Measurements from ENCODE around the gene NR1H2. TPM values are rescaled to one million over a fixed set of nuclear protein-coding genes. Genes with fewer than 3 reads are reported as not detected.
A peak's percentile ranks its signal among the peaks of the same experiment; 100 is the strongest.
"Not testable (repeated sequence)": the region's sequence is repeated elsewhere in the genome, so short reads cannot be mapped to it uniquely, and the experiment has no call there.

Gene NR1H2
- polyA plus RNA-seq (2012; ENCODE audit: low read depth, missing spikeins) = 33.6 TPM

DNA sequence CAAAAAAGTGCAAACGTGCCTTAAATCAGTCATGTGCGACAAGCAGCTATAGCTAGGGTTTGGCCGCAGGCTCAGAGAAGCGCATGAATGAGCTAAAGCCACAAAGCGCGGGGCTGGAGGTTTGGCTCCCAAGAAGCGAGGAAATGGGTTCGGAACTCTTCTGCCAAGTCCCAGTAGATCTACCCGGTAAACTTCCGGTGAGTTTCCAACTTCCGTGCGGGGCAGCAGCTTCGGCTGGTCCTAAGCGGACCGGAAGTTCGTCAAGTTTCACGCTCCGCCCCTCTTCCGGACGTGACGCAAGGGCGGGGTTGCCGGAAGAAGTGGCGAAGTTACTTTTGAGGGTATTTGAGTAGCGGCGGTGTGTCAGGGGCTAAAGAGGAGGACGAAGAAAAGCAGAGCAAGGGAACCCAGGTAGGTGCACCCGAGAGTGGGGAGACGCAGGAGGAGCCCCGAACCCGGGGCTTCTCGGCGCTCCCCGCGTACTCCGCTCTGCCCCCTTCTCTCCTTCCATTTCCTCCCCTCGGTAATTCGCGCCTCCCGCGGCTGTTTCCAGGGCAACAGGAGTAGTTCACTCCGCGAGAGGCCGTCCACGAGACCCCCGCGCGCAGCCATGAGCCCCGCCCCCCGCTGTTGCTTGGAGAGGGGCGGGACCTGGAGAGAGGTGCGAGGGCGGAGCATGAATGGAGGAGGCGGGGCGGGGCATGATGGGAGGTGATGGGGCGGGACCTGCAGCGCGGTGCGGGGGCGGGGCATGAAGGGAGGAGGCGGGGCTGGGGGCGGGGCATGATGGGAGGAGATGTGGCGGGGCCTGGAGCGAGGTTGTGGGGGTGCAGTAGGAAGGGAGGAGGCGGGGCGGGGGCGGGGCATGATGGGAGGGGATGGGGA lies at the start of gene NR1H2:
Gene NR1H2, plus strand, starts transcription at position 292 of the 885 bp plus-strand sequence. CDS start 1,149 bp downstream, outside the sequence.
- DNase-seq (ENCODE audit: insufficient read length, low spot score) (peak; percentile 80), FAIRE-seq (peak; percentile 96)
- TF ChIP-seq POLR2A (IDR thresholded peaks at IDR 0.05; ENCODE audit: low read depth, low read length) = peak; percentile 74
- TF ChIP-seq POU2F2 (IDR thresholded peaks at IDR 0.05; ENCODE audit: low read depth, low read length) = peak; percentile 81; the same call in 1 of the 2 replicates
- TF ChIP-seq POLR2AphosphoS5 (IDR thresholded peaks at IDR 0.05; ENCODE audit: low read depth, low read length) = peak; percentile 71
- peak; percentile 47 for TF ChIP-seq PAX5 (IDR thresholded peaks at IDR 0.05; ENCODE audit: insufficient read depth, low read length, severe bottlenecking)
- peak; percentile 74; the same call in 1 of the 2 replicates for TF ChIP-seq TAF1 (IDR thresholded peaks at IDR 0.05; ENCODE audit: low read depth, low read length)
- TF ChIP-seq SPI1 (IDR thresholded peaks at IDR 0.05; ENCODE audit: low read depth, low read length) = peak; percentile 45; the same call in 1 of the 2 replicates

DNA sequence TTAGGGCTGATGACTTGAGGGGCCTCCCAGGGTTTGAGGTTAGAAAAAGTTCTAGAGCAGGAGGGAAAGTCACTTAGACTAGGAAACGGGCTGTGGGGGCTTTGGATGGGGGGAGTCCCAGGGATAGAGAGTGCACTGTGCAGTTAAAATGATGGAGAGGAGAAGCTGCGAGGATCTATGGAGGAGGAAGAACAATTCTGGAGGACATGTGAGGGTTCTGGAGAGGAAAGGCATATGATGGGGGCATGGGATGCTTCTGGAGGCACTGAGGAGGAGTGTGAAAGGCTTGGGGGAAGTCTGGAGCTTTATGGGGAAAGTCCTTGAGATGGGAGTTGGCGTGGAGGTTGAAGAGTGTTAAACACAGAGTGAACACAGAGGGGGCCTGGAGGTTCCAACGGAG lies 49.2 kb upstream of the NR1H2 start:
- FAIRE-seq = no peak
- DNase-seq (ENCODE audit: insufficient read length, low spot score) = no peak
- TF ChIP-seq POU2F2 (IDR thresholded peaks at IDR 0.05; ENCODE audit: low read depth, low read length) (no peak), POLR2AphosphoS5 (IDR thresholded peaks at IDR 0.05; ENCODE audit: low read depth, low read length) (no peak), SPI1 (IDR thresholded peaks at IDR 0.05; ENCODE audit: low read depth, low read length) (no peak), TAF1 (IDR thresholded peaks at IDR 0.05; ENCODE audit: low read depth, low read length) (no peak), POLR2A (IDR thresholded peaks at IDR 0.05; ENCODE audit: low read depth, low read length) (no peak), PAX5 (IDR thresholded peaks at IDR 0.05; ENCODE audit: insufficient read depth, low read length, severe bottlenecking) (no peak)

DNA sequence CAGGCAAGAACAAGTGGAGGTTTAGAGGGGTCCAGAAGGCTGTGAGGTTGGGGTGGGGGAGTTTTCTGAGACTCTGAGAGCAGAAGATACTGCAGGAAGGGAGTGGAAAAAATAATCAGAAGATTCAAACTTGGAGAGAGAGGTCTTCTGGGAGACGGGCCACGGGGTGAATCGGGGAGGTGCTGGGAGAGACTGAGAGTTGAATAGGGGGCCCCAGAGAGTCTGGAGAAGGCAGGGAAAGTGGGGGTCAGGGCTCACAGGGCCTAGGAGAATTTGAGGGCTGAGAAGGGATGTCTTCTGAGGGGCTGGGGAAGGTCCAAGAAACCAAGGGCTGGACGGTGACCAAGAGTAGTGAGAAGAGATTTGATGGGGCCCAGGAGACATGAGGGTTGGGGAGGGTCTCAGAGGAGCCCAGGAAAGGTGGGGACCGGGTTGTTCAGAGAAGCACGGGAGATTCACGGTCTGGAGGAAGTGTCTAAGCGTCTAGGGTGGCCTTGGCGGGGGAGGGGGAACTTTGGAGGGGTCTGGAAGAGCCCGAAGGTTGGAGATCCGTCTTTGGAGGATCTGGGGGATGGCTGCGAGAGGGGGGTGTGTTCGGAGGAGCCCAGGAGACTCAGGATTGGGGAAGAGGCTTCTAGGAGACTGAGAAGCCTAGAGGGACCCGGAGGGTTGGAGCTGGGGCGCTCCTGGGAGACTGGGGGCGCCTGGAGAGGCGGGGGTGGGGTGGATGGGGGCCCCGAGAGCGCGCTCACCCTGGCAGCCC lies 48.6 kb upstream of the NR1H2 start:
- FAIRE-seq = no peak
- no peak for TF ChIP-seq POLR2AphosphoS5 (IDR thresholded peaks at IDR 0.05; ENCODE audit: low read depth, low read length)
- no peak for TF ChIP-seq TAF1 (IDR thresholded peaks at IDR 0.05; ENCODE audit: low read depth, low read length)
- TF ChIP-seq POU2F2 (IDR thresholded peaks at IDR 0.05; ENCODE audit: low read depth, low read length) = no peak
- no peak for TF ChIP-seq PAX5 (IDR thresholded peaks at IDR 0.05; ENCODE audit: insufficient read depth, low read length, severe bottlenecking)
- no peak for TF ChIP-seq POLR2A (IDR thresholded peaks at IDR 0.05; ENCODE audit: low read depth, low read length)
- TF ChIP-seq SPI1 (IDR thresholded peaks at IDR 0.05; ENCODE audit: low read depth, low read length) = no peak

DNA sequence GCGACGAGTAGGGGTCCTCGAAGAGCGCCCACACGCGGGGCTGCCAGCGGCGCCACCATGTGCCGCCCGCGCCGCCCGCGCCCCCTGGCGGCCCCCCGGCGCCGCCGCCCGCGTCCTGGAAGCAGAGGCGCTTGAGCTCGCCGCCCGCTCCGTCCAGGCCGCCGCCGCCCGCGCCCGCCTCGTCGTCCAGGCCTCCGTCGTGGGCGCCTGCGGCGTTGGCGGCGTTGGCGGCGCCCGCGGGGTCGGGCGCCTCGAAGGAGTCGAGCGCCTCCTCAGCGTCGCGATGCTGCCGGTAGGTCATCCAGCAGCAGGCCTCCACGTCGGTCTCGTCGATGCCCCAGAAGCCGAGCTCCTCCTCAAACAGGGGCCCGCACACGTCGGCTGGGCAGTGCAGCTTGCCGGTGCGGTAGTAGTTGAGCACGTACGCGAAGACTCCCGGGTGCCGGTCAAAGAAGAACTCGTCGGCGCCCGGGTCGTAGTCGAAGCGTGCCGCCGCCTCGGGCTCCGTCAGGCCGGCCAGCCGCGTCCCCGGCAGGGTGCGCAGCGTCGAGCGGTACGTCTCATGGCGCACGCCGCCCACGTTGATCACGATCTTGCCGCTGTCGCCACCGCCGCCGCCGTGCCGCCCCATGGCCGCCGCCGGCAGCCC lies 47.9 kb upstream of the NR1H2 start:
- FAIRE-seq (peak; percentile 47), DNase-seq (ENCODE audit: insufficient read length, low spot score) (no peak)
- TF ChIP-seq SPI1 (IDR thresholded peaks at IDR 0.05; ENCODE audit: low read depth, low read length) (no peak), POLR2AphosphoS5 (IDR thresholded peaks at IDR 0.05; ENCODE audit: low read depth, low read length) (no peak), POU2F2 (IDR thresholded peaks at IDR 0.05; ENCODE audit: low read depth, low read length) (no peak), POLR2A (IDR thresholded peaks at IDR 0.05; ENCODE audit: low read depth, low read length) (no peak), TAF1 (IDR thresholded peaks at IDR 0.05; ENCODE audit: low read depth, low read length) (no peak), PAX5 (IDR thresholded peaks at IDR 0.05; ENCODE audit: insufficient read depth, low read length, severe bottlenecking) (no peak)

More for the DNA sequence above, 48.6 kb upstream of the NR1H2 start:
- DNase-seq (ENCODE audit: insufficient read length, low spot score) = no peak

DNA sequence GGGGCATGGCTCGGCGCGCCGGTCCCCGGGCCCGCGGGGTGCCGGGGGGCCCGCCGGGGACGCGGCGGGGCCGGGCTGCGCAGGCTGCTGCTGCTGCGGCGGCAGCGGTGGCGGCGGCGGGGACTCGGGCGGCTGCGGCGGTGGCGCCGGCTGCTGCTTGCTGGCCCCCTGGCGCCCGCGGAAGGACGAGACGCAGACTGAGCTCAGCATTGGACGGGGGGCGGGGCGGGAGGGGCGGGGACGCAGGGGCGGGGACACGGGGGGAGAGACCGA lies 47.4 kb upstream of the NR1H2 start:
- DNase-seq (ENCODE audit: insufficient read length, low spot score) = no peak
- no peak for FAIRE-seq
- no peak for TF ChIP-seq POLR2AphosphoS5 (IDR thresholded peaks at IDR 0.05; ENCODE audit: low read depth, low read length)
- no peak for TF ChIP-seq POLR2A (IDR thresholded peaks at IDR 0.05; ENCODE audit: low read depth, low read length)
- TF ChIP-seq PAX5 (IDR thresholded peaks at IDR 0.05; ENCODE audit: insufficient read depth, low read length, severe bottlenecking) = no peak
- no peak for TF ChIP-seq POU2F2 (IDR thresholded peaks at IDR 0.05; ENCODE audit: low read depth, low read length)
- TF ChIP-seq TAF1 (IDR thresholded peaks at IDR 0.05; ENCODE audit: low read depth, low read length) = no peak
- TF ChIP-seq SPI1 (IDR thresholded peaks at IDR 0.05; ENCODE audit: low read depth, low read length) = no peak

DNA sequence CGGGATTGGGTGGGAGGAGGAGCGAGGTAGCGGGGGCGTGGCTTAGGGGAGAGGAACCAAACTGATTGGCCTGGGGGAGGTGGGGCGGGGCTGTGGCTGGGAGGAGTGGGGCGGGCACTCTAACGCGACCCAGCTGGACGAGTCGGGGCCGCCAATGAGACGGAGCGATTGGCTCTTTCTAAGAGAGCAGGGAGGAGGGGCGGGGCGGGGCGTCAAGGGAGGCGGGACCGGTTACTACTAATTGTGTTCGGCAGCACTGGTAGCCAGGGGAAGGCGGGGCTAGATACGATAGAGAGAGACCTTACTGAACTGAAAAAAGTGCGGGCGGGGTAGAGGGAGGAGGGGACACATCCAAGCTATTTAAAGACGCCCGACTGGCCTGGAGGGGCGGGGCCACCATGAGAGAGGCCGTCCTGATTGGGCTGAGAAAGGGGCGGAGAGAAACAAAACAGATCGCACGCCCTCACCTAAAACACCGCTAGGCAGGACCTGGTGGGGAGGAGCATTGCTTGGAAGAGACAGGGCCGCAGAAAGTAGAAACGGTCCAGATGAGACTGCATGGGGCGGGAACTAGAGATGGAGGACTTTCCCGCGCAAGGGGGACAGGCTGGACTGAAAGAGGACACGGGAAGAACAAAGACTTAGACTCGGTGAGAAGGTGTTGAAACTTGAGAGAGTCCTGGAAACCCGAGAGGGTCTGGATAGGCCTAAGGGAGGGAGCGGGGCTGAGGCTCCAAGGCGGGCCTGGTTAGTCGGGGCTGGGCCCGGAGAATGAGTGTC lies 46.9 kb upstream of the NR1H2 start, which contains the start of gene KCNC3:
Gene KCNC3, minus strand, starts transcription at position 232 of the 780 bp plus-strand sequence. CDS start 295 bp downstream, outside the sequence.
- peak; percentile 96 for FAIRE-seq
- 0 out of 2 replicates have a peak, but pooled peaks have one; percentile 34 for TF ChIP-seq POLR2AphosphoS5 (IDR thresholded peaks at IDR 0.05; ENCODE audit: low read depth, low read length)
- peak; percentile 67; the same call in 1 of the 2 replicates for TF ChIP-seq POLR2A (IDR thresholded peaks at IDR 0.05; ENCODE audit: low read depth, low read length)
- TF ChIP-seq TAF1 (IDR thresholded peaks at IDR 0.05; ENCODE audit: low read depth, low read length) = 0 out of 2 replicates have a peak, but pooled peaks have one; percentile 15
- TF ChIP-seq SPI1 (IDR thresholded peaks at IDR 0.05; ENCODE audit: low read depth, low read length) = no peak
- TF ChIP-seq POU2F2 (IDR thresholded peaks at IDR 0.05; ENCODE audit: low read depth, low read length) = no peak
- no peak for TF ChIP-seq PAX5 (IDR thresholded peaks at IDR 0.05; ENCODE audit: insufficient read depth, low read length, severe bottlenecking)
- DNase-seq (ENCODE audit: insufficient read length, low spot score) = peak; percentile 94

DNA sequence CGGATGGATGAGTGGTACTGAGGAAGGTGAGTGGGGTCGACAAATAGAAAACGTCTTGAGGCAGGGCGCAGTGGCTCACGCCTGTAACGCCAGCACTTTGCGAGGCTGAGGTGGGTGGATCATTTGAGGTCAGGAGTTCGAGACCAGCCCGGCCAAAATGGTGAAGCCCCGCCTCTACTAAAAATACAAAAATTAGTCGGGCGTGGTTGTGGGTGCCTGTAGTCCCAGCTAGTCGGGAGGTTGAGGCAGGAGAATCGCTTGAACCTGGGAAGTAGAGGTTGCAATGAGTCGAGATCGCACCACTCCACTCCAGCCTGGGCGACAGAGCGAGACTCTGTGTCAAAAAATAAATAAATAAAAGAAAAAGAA lies 46.3 kb upstream of the NR1H2 start:
- DNase-seq (ENCODE audit: insufficient read length, low spot score); FAIRE-seq: not testable (repeated sequence)

DNA sequence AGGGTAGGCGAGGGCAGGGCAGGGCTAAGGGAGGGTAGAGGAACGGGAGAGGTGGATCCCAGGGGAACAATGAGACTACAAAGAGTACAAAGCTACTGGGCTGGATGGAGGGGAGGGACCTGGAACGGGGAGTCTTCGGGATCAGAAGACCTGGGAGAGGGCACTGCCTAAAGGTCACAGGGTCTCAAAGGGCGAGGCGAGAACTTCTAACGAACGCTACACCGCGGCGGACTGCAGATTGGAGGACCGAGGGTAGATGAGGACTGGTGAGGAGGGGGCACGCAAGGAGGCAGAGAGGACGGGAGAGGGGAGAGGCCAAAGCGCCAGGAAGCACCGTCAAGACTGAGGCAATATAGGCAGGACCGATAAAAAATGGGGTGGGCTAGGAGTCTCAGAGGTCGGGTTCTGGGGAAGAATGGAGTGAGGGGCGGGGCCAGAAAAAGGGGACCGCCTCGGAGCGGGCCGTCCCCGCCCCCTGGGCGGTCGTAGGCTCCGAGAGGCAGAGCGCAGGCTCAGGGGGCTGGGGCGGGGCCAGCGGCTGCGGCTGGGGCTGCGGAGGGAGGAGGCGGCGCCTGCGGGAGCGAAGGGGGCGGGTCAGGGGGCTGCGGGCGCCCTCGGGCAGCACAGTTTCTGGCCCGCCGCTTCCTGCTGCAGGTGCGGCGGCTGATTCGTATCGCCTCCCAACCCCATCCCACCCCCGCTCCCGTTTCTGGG lies 45.7 kb upstream of the NR1H2 start:
- DNase-seq (ENCODE audit: insufficient read length, low spot score) (peak; percentile 80), FAIRE-seq (peak; percentile 83)

More for the DNA sequence above, 45.7 kb upstream of the NR1H2 start:
- TF ChIP-seq POLR2AphosphoS5 (IDR thresholded peaks at IDR 0.05; ENCODE audit: low read depth, low read length) (no peak), TAF1 (IDR thresholded peaks at IDR 0.05; ENCODE audit: low read depth, low read length) (no peak), SPI1 (IDR thresholded peaks at IDR 0.05; ENCODE audit: low read depth, low read length) (no peak), PAX5 (IDR thresholded peaks at IDR 0.05; ENCODE audit: insufficient read depth, low read length, severe bottlenecking) (no peak), POLR2A (IDR thresholded peaks at IDR 0.05; ENCODE audit: low read depth, low read length) (no peak), POU2F2 (IDR thresholded peaks at IDR 0.05; ENCODE audit: low read depth, low read length) (no peak)

All from GM12891 (cell line).